Prostate gland (tissue), 2 donors: ENCODE results near the gene LHFPL3. TPM values are rescaled to one million over a fixed set of nuclear protein-coding genes. Genes with fewer than 3 reads are reported as not detected.
"Not testable (repeated sequence)": the region's sequence is repeated elsewhere in the genome, so short reads cannot be mapped to it uniquely, and the experiment has no call there.

Experiments
- DNase-seq: peaks from one replicate; pipeline ENCODE4 v3.0.0-alpha.2; 2019; ENCODE audit warnings: low spot score
- H3K27ac ChIP-seq, 2 donors: fragments of 200-600 bp; sonication (generic); 2 replicates each; pipeline ENCODE4 v1.5.1; 2017 to 2019
- H3K27me3 ChIP-seq: fragments of 200-600 bp; sonication (generic); replicated peaks from 2 replicates; pipeline ENCODE4 v1.5.1; 2019; ENCODE audit not compliant: insufficient read depth
- H3K36me3 ChIP-seq, 2 donors: fragments of 200-600 bp; sonication (generic); 1 replicate in 1 of 2; 2 replicates in 1 of 2; pipeline versions ENCODE4 v1.5.1 to v1.8.1; 2017 to 2019
- H3K4me1 ChIP-seq: fragments of 200-600 bp; sonication (generic); replicated peaks from 2 replicates; pipeline ENCODE4 v1.5.1; 2019
- H3K4me3 ChIP-seq, 2 donors: fragments of 200-600 bp; sonication (generic); 2 replicates each; pipeline ENCODE4 v1.5.1; 2017 to 2019
- H3K9me3 ChIP-seq: fragments of 200-600 bp; sonication (generic); 2 replicates; pipeline ENCODE4 v1.5.1; 2017
- POLR2A ChIP-seq: fragments of 450-650 bp; IDR thresholded peaks from one replicate; pipeline ENCODE4 v1.6.1; 2016; ENCODE audit warnings: antibody characterized with exemption, mild to moderate bottlenecking
- POLR2AphosphoS5 ChIP-seq: sonication (generic); formaldehyde crosslinking; IDR thresholded peaks from one replicate; pipeline ENCODE4 v1.6.1; 2017; ENCODE audit warnings: antibody characterized with exemption
- WGBS: methylation state at CpG from one replicate; pipeline ENCODE4 v1.1.5; 2018; 5-methylcytosine and 5-hydroxymethylcytosine counted together
- intact Hi-C: fragments of 100-400 bp; cut with DNase I; formaldehyde crosslinking; loops from one replicate; pipeline ENCODE4 v1.14.2; 2022
- total RNA-seq, 2 donors: library from RNA; depleted of rRNA; stranded (reverse); fragments of >200 nt; gene quantifications; one replicate each; pipeline ENCODE4 v1.1.0, GENCODE V29; 2016
- TF ChIP-seq, protein P1 (sequence below), 4 experiments: fragments of 200-600 bp in 2 of 4; fragments of 450-650 bp in 2 of 4; sonication (generic) in 2 of 4; IDR thresholded peaks; 1 replicate in 3 of 4; 2 replicates in 1 of 4; pipeline ENCODE4 v1.5.1; 2016 to 2019; ENCODE audit warnings: antibody characterized with exemption in 4 of 4, mild to moderate bottlenecking in 2 of 4, moderate library complexity in 2 of 4

The LHFPL3 gene
- total RNA-seq, 2 donors from 2014 or later: 0.14 TPM; not detected in 1

DNA sequence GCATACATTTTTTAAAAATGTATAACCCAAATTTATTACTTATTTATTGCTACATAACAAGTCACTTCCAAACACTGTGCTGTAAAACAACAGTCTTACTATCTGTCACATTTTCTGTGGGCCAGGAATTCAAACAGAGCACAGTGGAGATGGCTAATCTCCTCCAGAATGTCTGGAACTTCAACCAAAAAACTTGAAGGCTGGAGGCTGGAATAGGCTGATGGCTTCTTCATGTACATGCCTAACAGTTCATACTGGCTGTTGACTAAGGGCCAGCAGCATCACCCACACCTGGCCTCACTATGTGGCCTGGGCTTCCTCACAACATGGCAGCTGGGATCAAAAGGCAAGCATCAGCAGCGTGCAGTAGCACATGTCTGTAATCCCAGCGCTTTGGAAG lies 593.2 kb downstream of the LHFPL3 start:
- Histone ChIP-seq H3K27ac (no peak overlapping the region), H3K4me1 (no peaks in the 10 kb centered on the region), H3K4me3 (no peak overlapping the region), H3K27me3 (no peaks in the 10 kb centered on the region), H3K36me3 (no peaks in the 10 kb centered on the region), H3K9me3 (no peaks in the 10 kb centered on the region)
- intact Hi-C loops: no loop called here
- no peak for DNase-seq
- WGBS: 100% methylated on average over 2 of the region's 2 CpGs
- TF ChIP-seq POLR2A (no peak), POLR2AphosphoS5 (no peak)
- TF ChIP-seq, protein P1, sequence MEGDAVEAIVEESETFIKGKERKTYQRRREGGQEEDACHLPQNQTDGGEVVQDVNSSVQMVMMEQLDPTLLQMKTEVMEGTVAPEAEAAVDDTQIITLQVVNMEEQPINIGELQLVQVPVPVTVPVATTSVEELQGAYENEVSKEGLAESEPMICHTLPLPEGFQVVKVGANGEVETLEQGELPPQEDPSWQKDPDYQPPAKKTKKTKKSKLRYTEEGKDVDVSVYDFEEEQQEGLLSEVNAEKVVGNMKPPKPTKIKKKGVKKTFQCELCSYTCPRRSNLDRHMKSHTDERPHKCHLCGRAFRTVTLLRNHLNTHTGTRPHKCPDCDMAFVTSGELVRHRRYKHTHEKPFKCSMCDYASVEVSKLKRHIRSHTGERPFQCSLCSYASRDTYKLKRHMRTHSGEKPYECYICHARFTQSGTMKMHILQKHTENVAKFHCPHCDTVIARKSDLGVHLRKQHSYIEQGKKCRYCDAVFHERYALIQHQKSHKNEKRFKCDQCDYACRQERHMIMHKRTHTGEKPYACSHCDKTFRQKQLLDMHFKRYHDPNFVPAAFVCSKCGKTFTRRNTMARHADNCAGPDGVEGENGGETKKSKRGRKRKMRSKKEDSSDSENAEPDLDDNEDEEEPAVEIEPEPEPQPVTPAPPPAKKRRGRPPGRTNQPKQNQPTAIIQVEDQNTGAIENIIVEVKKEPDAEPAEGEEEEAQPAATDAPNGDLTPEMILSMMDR (IDR thresholded peaks at IDR 0.05): no peak

GRCh38 chr7:104922182-104923009 lies 594.0 kb downstream of the LHFPL3 start:
- Histone ChIP-seq H3K27me3 (no peaks in the 10 kb centered on the region), H3K9me3 (no peaks in the 10 kb centered on the region), H3K4me3 (no peak overlapping the region), H3K27ac (peak overlapping the region; percentile 42 to 60), H3K4me1 (no peaks in the 10 kb centered on the region), H3K36me3 (no peaks in the 10 kb centered on the region)
- TF ChIP-seq, protein P1 (IDR thresholded peaks at IDR 0.05): no peak
- TF ChIP-seq POLR2AphosphoS5 (no peak), POLR2A (no peak)
- no peak for DNase-seq
- WGBS: 56% methylated on average over 5 of the region's 5 CpGs
- intact Hi-C loops: no loop called here

- Histone ChIP-seq H3K4me1 (no peaks in the 10 kb centered on the region), H3K4me3 (no peak overlapping the region), H3K27me3 (no peaks in the 10 kb centered on the region), H3K36me3 (no peaks in the 10 kb centered on the region), H3K9me3 (no peaks in the 10 kb centered on the region), H3K27ac (peak overlapping the region; percentile 42 to 60)
- WGBS: 19% methylated on average over 4 of the region's 4 CpGs
- DNase-seq: peak; percentile 80
- TF ChIP-seq, protein P1 (IDR thresholded peaks at IDR 0.05): peak; percentile 64 to 86 (median 82)
- TF ChIP-seq POLR2A (no peak), POLR2AphosphoS5 (peak; percentile 77)
- intact Hi-C loops: no loop called here
Measured at GRCh38 chr7:104923010-104923421, 594.6 kb downstream of the LHFPL3 start.

DNA sequence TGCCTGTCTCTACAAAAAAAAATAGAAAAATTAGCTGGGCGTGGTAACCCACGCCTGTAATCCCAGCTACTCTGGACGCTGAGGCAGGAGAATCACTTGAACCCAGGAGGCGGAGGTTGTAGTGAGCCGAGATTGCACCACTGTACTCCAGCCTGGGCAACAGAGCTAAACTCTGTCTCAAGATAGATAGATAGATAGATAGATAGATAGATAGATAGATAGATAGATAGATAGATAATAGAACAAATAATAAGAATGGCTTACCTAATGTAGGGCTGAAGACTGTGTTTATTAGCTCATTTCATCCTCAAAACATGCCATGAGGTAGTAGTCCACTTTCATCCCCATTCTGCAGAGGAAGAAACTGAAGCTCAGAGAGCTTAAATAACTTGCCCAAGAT lies 597.8 kb downstream of the LHFPL3 start:
- H3K4me3 ChIP-seq, H3K9me3 ChIP-seq, DNase-seq, H3K4me1 ChIP-seq, intact Hi-C loops, H3K36me3 ChIP-seq, H3K27me3 ChIP-seq, H3K27ac ChIP-seq: not testable (repeated sequence)
- WGBS: 96% methylated on average over 5 of the region's 5 CpGs

- WGBS: 80% methylated on average over 5 of the region's 5 CpGs
Measured at GRCh38 chr7:104926601-104927041, 598.2 kb downstream of the LHFPL3 start.

More at GRCh38 chr7:104926601-104927041, 598.2 kb downstream of the LHFPL3 start:
- Histone ChIP-seq H3K4me3 (no peak overlapping the region), H3K4me1 (no peaks in the 10 kb centered on the region), H3K9me3 (no peaks in the 10 kb centered on the region), H3K27ac (no peak overlapping the region), H3K36me3 (no peaks in the 10 kb centered on the region), H3K27me3 (no peaks in the 10 kb centered on the region)
- TF ChIP-seq POLR2A (no peak), POLR2AphosphoS5 (no peak)
- TF ChIP-seq, protein P1 (IDR thresholded peaks at IDR 0.05): no peak
- intact Hi-C loops: no loop called here
- DNase-seq: no peak
